ENCODE data around the gene HECTD4. TPM values are rescaled to one million over a fixed set of nuclear protein-coding genes. Genes with fewer than 3 reads are reported as not detected.
"Not testable (repeated sequence)": the region's sequence is repeated elsewhere in the genome, so short reads cannot be mapped to it uniquely, and the experiment has no call there.

HECTD4 gene
- total RNA-seq, 1 donor, result 29.0 TPM

DNA sequence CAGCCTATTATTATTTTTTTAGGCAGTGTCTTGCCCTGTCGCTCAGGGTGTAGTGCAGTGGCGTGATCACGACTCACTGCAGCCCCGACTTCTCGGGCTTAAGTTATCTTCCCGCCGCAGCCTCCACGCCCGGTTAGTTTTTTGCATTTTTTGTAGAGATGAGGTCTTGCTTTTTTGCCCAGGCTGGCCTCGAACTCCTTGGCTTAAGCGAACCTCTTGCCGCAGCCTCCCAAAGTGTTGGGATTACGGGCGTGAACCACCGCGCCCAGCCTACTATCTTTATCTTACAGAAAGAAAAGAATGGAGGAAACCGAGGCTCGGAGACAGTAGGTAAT, 36.0 kb upstream of the HECTD4 start:
- Histone ChIP-seq H3K4me3 (ENCODE audit: insufficient read depth, low read length) (peak overlapping the region; percentile 95), H2AFZ (ENCODE audit: low read length) (peak overlapping the region; percentile 90), H3K36me3 (ENCODE audit: insufficient read depth, low read length) (peaks cover 6% of the 10 kb centered on the region), H3K79me2 (ENCODE audit: insufficient read depth, low read length) (peaks cover 45% of the 10 kb centered on the region), H3K9me3 (ENCODE audit: low read depth, low read length) (no peaks in the 10 kb centered on the region), H3K4me2 (ENCODE audit: insufficient read depth, low read length) (peak overlapping the region; percentile 88), H3K27me3 (ENCODE audit: insufficient read depth, low read length) (no peaks in the 10 kb centered on the region), H3K27ac (ENCODE audit: low read depth, low read length) (peak overlapping the region; percentile 98), H4K20me1 (ENCODE audit: insufficient read depth, low read length) (peaks cover 32% of the 10 kb centered on the region), H3K4me1 (ENCODE audit: insufficient read depth, low read length) (peaks cover 26% of the 10 kb centered on the region)
- no peak for DNase-seq (ENCODE audit: insufficient read length, low spot score, missing footprints)
- TF ChIP-seq, protein P1, sequence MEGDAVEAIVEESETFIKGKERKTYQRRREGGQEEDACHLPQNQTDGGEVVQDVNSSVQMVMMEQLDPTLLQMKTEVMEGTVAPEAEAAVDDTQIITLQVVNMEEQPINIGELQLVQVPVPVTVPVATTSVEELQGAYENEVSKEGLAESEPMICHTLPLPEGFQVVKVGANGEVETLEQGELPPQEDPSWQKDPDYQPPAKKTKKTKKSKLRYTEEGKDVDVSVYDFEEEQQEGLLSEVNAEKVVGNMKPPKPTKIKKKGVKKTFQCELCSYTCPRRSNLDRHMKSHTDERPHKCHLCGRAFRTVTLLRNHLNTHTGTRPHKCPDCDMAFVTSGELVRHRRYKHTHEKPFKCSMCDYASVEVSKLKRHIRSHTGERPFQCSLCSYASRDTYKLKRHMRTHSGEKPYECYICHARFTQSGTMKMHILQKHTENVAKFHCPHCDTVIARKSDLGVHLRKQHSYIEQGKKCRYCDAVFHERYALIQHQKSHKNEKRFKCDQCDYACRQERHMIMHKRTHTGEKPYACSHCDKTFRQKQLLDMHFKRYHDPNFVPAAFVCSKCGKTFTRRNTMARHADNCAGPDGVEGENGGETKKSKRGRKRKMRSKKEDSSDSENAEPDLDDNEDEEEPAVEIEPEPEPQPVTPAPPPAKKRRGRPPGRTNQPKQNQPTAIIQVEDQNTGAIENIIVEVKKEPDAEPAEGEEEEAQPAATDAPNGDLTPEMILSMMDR (IDR thresholded peaks at IDR 0.05; ENCODE audit: extremely low read depth, low read depth, low read length), result no peak

DNA sequence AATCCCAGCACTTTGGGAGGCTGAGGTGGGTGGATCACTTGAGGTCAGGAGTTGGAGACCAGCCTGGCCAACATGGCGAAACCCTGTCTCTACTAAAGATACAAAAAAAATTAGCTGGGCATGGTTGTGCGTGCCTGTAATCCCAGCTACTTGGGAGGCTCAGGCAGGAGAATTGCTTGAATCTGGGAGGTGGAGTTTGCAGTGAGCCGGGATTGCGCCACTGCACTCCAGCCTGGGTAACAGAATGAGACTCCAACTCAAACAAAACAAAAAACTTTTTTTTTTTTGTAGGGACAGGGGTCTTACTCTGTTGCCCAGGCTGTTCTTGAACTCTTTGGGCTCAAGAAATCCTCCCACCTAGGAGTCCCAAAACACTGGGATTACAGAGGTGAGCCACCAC, 33.2 kb upstream of the HECTD4 start:
- H3K4me3 ChIP-seq (ENCODE audit: insufficient read depth, low read length); H3K27me3 ChIP-seq (ENCODE audit: insufficient read depth, low read length); H3K9me3 ChIP-seq (ENCODE audit: low read depth, low read length); H4K20me1 ChIP-seq (ENCODE audit: insufficient read depth, low read length); H3K36me3 ChIP-seq (ENCODE audit: insufficient read depth, low read length); H3K27ac ChIP-seq (ENCODE audit: low read depth, low read length); H3K4me2 ChIP-seq (ENCODE audit: insufficient read depth, low read length); DNase-seq (ENCODE audit: insufficient read length, low spot score, missing footprints); H2AFZ ChIP-seq (ENCODE audit: low read length): not testable (repeated sequence)
- peaks cover 11% of the 10 kb centered on the region for H3K4me1 ChIP-seq (ENCODE audit: insufficient read depth, low read length)
- peaks cover 17% of the 10 kb centered on the region for H3K79me2 ChIP-seq (ENCODE audit: insufficient read depth, low read length)

DNA sequence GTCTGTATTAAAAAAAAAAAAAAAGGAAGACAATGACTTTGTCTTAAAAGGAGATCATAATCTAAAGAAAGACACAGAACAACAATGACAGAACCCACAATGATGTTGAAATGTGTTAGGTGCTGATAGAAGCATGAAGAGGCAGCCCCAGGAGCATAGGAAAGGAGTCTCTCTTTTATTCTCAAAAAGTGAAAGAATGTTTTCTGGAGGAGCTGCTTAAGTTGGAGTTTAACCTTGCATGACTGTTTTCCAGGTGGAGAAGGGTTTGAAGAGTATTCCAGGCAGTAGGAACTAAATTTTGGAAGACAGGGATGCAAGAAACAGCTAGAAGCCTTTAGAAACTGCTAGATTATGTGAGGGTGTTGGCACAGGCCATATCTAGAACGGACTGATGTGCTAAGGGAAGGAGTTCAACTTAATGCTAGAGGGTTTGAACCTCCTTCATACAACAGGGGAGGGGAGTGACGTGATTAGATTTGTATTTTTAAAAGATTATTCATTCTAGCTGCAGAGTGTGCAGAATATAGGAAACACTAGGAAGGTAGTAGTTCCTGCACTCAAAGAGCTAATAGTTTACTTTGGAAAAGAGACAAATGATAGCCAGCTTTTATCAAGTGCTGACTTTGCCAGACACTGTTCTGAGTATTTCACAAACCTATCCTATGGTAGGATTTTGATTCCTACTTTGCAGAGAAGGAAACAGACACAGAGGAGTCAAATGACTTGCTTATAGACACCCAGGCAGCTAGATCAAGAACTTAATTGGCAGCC, 31.8 kb upstream of the HECTD4 start:
- Histone ChIP-seq H3K79me2 (ENCODE audit: insufficient read depth, low read length) (peaks cover 6% of the 10 kb centered on the region), H3K27ac (ENCODE audit: low read depth, low read length) (no peak overlapping the region), H3K27me3 (ENCODE audit: insufficient read depth, low read length) (no peaks in the 10 kb centered on the region), H2AFZ (ENCODE audit: low read length) (no peak overlapping the region), H4K20me1 (ENCODE audit: insufficient read depth, low read length) (no peaks in the 10 kb centered on the region), H3K4me2 (ENCODE audit: insufficient read depth, low read length) (no peak overlapping the region), H3K36me3 (ENCODE audit: insufficient read depth, low read length) (no peaks in the 10 kb centered on the region), H3K9me3 (ENCODE audit: low read depth, low read length) (no peaks in the 10 kb centered on the region), H3K4me1 (ENCODE audit: insufficient read depth, low read length) (no peaks in the 10 kb centered on the region), H3K4me3 (ENCODE audit: insufficient read depth, low read length) (no peak overlapping the region)
- TF ChIP-seq, protein P1 (IDR thresholded peaks at IDR 0.05; ENCODE audit: extremely low read depth, low read depth, low read length), result no peak
- DNase-seq (ENCODE audit: insufficient read length, low spot score, missing footprints), result peak; percentile 18

DNA sequence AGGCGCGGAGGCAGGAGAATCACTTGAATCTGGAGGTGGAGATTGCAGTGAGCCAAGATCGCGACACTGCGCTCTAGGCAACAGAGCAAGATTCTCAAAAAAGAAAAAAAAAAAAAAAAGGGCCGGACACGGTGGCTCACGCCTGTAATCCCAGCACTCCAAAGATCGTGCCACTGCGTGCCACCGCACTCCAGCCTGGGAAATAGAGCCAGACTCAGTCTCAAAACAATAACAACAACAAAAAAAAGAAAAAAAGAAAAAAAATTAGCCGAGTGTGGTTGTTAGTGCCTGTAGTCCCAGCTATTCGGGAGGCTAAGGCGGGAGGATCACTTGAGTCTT, 27.6 kb upstream of the HECTD4 start:
- TF ChIP-seq, protein P1 (IDR thresholded peaks at IDR 0.05; ENCODE audit: extremely low read depth, low read depth, low read length), result no peak
- Histone ChIP-seq H3K4me2 (ENCODE audit: insufficient read depth, low read length) (no peak overlapping the region), H3K27me3 (ENCODE audit: insufficient read depth, low read length) (no peaks in the 10 kb centered on the region), H4K20me1 (ENCODE audit: insufficient read depth, low read length) (peaks cover 37% of the 10 kb centered on the region), H3K9me3 (ENCODE audit: low read depth, low read length) (no peaks in the 10 kb centered on the region), H3K4me1 (ENCODE audit: insufficient read depth, low read length) (peaks cover 22% of the 10 kb centered on the region), H3K36me3 (ENCODE audit: insufficient read depth, low read length) (peaks cover 39% of the 10 kb centered on the region), H3K4me3 (ENCODE audit: insufficient read depth, low read length) (peak overlapping the region; percentile 99), H3K79me2 (ENCODE audit: insufficient read depth, low read length) (peaks cover 22% of the 10 kb centered on the region), H2AFZ (ENCODE audit: low read length) (peak overlapping the region; percentile 81), H3K27ac (ENCODE audit: low read depth, low read length) (no peak overlapping the region)
- no peak for DNase-seq (ENCODE audit: insufficient read length, low spot score, missing footprints)
